Neural progenitor cell (in vitro differentiated cells): ENCODE data around the gene CFAP43. TPM values are rescaled to one million over a fixed set of nuclear protein-coding genes. Genes with fewer than 3 reads are reported as not detected.

ENCODE experiments used
- DNase-seq: peaks from one replicate; pipeline ENCODE4 v3.0.0-alpha.2; 2016; ENCODE audit warnings: low spot score
- H2AFZ ChIP-seq: fragments of 200-600 bp; sonication (generic); replicated peaks from 2 replicates; pipeline ENCODE4 v1.6.1; 2016; ENCODE audit warnings: antibody characterized with exemption
- H3F3A ChIP-seq: fragments of 200-600 bp; sonication (generic); 2 replicates; pipeline ENCODE4 v1.6.1; 2016; ENCODE audit warnings: antibody characterized with exemption, low read depth
- H3K27ac ChIP-seq: fragments of 200-600 bp; sonication (generic); 2 replicates; pipeline ENCODE4 v1.5.1; 2016; ENCODE audit warnings: mild to moderate bottlenecking
- H3K27me3 ChIP-seq: fragments of 200-600 bp; sonication (generic); 2 replicates; pipeline ENCODE4 v1.6.1; 2016; ENCODE audit warnings: mild to moderate bottlenecking, moderate library complexity
- H3K36me3 ChIP-seq: fragments of 200-600 bp; sonication (generic); 2 replicates; pipeline ENCODE4 v1.5.1; 2016
- H3K4me1 ChIP-seq: fragments of 200-600 bp; sonication (generic); 2 replicates; pipeline ENCODE4 v1.6.1; 2016; ENCODE audit warnings: mixed run types
- H3K4me2 ChIP-seq: fragments of 200-600 bp; sonication (generic); 2 replicates; pipeline ENCODE4 v1.6.1; 2016
- H3K4me3 ChIP-seq: fragments of 200-600 bp; sonication (generic); 2 replicates; pipeline ENCODE4 v1.5.1; 2016
- H3K79me2 ChIP-seq: fragments of 200-600 bp; sonication (generic); 2 replicates; pipeline ENCODE4 v1.6.1; 2016; ENCODE audit warnings: low read depth
- H3K9ac ChIP-seq: fragments of 200-600 bp; sonication (generic); 2 replicates; pipeline ENCODE4 v1.6.1; 2016
- H3K9me3 ChIP-seq: fragments of 200-600 bp; sonication (generic); 2 replicates; pipeline ENCODE4 v1.5.1; 2016; ENCODE audit warnings: low read depth
- H4K20me1 ChIP-seq: fragments of 200-600 bp; sonication (generic); 2 replicates; pipeline ENCODE4 v1.6.1; 2016; ENCODE audit warnings: low read depth
- H3K27ac Mint-ChIP-seq: 3 replicates; pipeline ENCODE4 v1.8.0; 2021; ENCODE audit warnings: mixed read lengths
- H3K27me3 Mint-ChIP-seq: 2 replicates; pipeline ENCODE4 v1.8.0; 2022; ENCODE audit warnings: low read depth, mild to moderate bottlenecking, inconsistent platforms, moderate library complexity, mixed read lengths; ENCODE audit not compliant: insufficient read depth
- H3K36me3 Mint-ChIP-seq: 3 replicates; pipeline ENCODE4 v1.8.0; 2021; ENCODE audit warnings: mixed read lengths
- H3K4me1 Mint-ChIP-seq: 3 replicates; pipeline ENCODE4 v1.8.0; 2021; ENCODE audit warnings: mixed read lengths
- H3K4me3 Mint-ChIP-seq: 3 replicates; pipeline ENCODE4 v1.8.0; 2021; ENCODE audit warnings: mild to moderate bottlenecking, moderate library complexity, mixed read lengths
- H3K9me3 Mint-ChIP-seq: 3 replicates; pipeline ENCODE4 v1.8.0; 2020; ENCODE audit warnings: mixed read lengths
- CTCF ChIP-seq: fragments of 200-600 bp; sonication (generic); IDR thresholded peaks from 2 replicates; pipeline ENCODE4 v1.5.1; 2017; ENCODE audit warnings: antibody characterized with exemption, mild to moderate bottlenecking
- EZH2 ChIP-seq: fragments of 200-600 bp; sonication (generic); IDR thresholded peaks from 2 replicates; pipeline ENCODE4 v1.6.1; 2017; ENCODE audit warnings: antibody characterized with exemption, mild to moderate bottlenecking, moderate library complexity
- EZH2phosphoT487 ChIP-seq: fragments of 200-600 bp; sonication (generic); IDR thresholded peaks from 2 replicates; pipeline ENCODE4 v1.6.1; 2017; ENCODE audit warnings: antibody characterized with exemption
- total RNA-seq: library from RNA; depleted of rRNA; stranded (reverse); fragments of >200 nt; gene quantifications from 2 replicates; pipeline ENCODE4 v1.2.3, GENCODE V29; 2015; ENCODE audit warnings: low replicate concordance

Gene CFAP43
- total RNA-seq, 1 donor from 2014 or later, result 2.7 TPM

- no peak overlapping the region for H3K27ac Mint-ChIP-seq
- no peaks in the 10 kb centered on the region for H3K9me3 Mint-ChIP-seq
- Histone ChIP-seq H3K4me3 (no peak overlapping the region), H3K36me3 (no peaks in the 10 kb centered on the region), H3K4me2 (no peak overlapping the region), H3K9me3 (no peaks in the 10 kb centered on the region), H3F3A (no peaks in the 10 kb centered on the region), H3K4me1 (no peaks in the 10 kb centered on the region), H3K27ac (no peak overlapping the region), H3K9ac (no peak overlapping the region), H3K27me3 (peaks cover 5% of the 10 kb centered on the region), H4K20me1 (no peaks in the 10 kb centered on the region), H3K79me2 (no peaks in the 10 kb centered on the region), H2AFZ (no peak overlapping the region)
- no peak for DNase-seq
- H3K4me3 Mint-ChIP-seq, result no peak overlapping the region
- H3K4me1 Mint-ChIP-seq, result peaks cover 8% of the 10 kb centered on the region
- no peaks in the 10 kb centered on the region for H3K27me3 Mint-ChIP-seq
- H3K36me3 Mint-ChIP-seq, result no peaks in the 10 kb centered on the region
- TF ChIP-seq CTCF (no peak), EZH2 (no peak), EZH2phosphoT487 (no peak)
These were observed 45.6 kb upstream of the CFAP43 start for GRCh38 chr10:104277785-104278184.

- Histone ChIP-seq H3K4me1 (no peaks in the 10 kb centered on the region), H3K27me3 (peaks cover 5% of the 10 kb centered on the region), H3K9ac (no peak overlapping the region), H3K79me2 (no peaks in the 10 kb centered on the region), H2AFZ (no peak overlapping the region), H4K20me1 (no peaks in the 10 kb centered on the region), H3K36me3 (no peaks in the 10 kb centered on the region), H3K4me3 (no peak overlapping the region), H3F3A (no peaks in the 10 kb centered on the region), H3K9me3 (no peaks in the 10 kb centered on the region), H3K4me2 (no peak overlapping the region), H3K27ac (no peak overlapping the region)
- TF ChIP-seq EZH2 (no peak), EZH2phosphoT487 (no peak), CTCF (no peak)
- Mint-ChIP-seq H3K9me3 (no peaks in the 10 kb centered on the region), H3K4me1 (peaks cover 8% of the 10 kb centered on the region), H3K27me3 (no peaks in the 10 kb centered on the region), H3K27ac (no peak overlapping the region), H3K36me3 (no peaks in the 10 kb centered on the region), H3K4me3 (no peak overlapping the region)
- no peak for DNase-seq
These were observed 44.0 kb upstream of the CFAP43 start for GRCh38 chr10:104276192-104276591.

- DNase-seq, result peak; percentile 73
- no peaks in the 10 kb centered on the region for H3F3A ChIP-seq
- no peak overlapping the region for H3K9ac ChIP-seq
- Mint-ChIP-seq H3K4me3 (no peak overlapping the region), H3K27ac (no peak overlapping the region), H3K4me1 (peaks cover 11% of the 10 kb centered on the region), H3K9me3 (no peaks in the 10 kb centered on the region), H3K27me3 (no peaks in the 10 kb centered on the region), H3K36me3 (no peaks in the 10 kb centered on the region)
- no peaks in the 10 kb centered on the region for H4K20me1 ChIP-seq
- no peak overlapping the region for H3K27ac ChIP-seq
- no peaks in the 10 kb centered on the region for H3K9me3 ChIP-seq
- peaks cover 5% of the 10 kb centered on the region for H3K27me3 ChIP-seq
- H2AFZ ChIP-seq, result peak overlapping the region; percentile 95
- peak overlapping the region; percentile 43 for H3K4me3 ChIP-seq
- H3K79me2 ChIP-seq, result no peaks in the 10 kb centered on the region
- peak overlapping the region; percentile 70 for H3K4me2 ChIP-seq
- no peaks in the 10 kb centered on the region for H3K36me3 ChIP-seq
- no peaks in the 10 kb centered on the region for H3K4me1 ChIP-seq
- peak; percentile 88 for TF ChIP-seq CTCF
- TF ChIP-seq EZH2phosphoT487, result no peak
These were observed 42.9 kb upstream of the CFAP43 start for GRCh38 chr10:104274762-104275721.
